Neuronal stem cell (in vitro differentiated cells): ENCODE measurements around the gene USP5.
"Not testable (repeated sequence)": the region's sequence is repeated elsewhere in the genome, so short reads cannot be mapped to it uniquely, and the experiment has no call there.

Source experiments
- DNase-seq: peaks from one replicate; pipeline ENCODE4 v3.0.0-alpha.2; 2013; ENCODE audit warnings: low spot score
- H2AFZ ChIP-seq: one replicate; pipeline ENCODE4 v1.6.1; 2013; ENCODE audit warnings: mild to moderate bottlenecking, low read length, inconsistent platforms
- H2AK5ac ChIP-seq: 2 replicates; pipeline ENCODE4 v1.6.1; 2013; ENCODE audit warnings: low read depth, mild to moderate bottlenecking, inconsistent platforms, low read length, moderate library complexity, mixed read lengths
- H2BK120ac ChIP-seq: 2 replicates; pipeline ENCODE4 v1.6.1; 2013; ENCODE audit warnings: low read depth, mild to moderate bottlenecking, inconsistent platforms, low read length, moderate library complexity, mixed read lengths
- H2BK12ac ChIP-seq: one replicate; pipeline ENCODE4 v1.6.1; 2013; ENCODE audit warnings: low read length, inconsistent platforms
- H2BK15ac ChIP-seq: 2 replicates; pipeline ENCODE4 v1.6.1; 2013; ENCODE audit warnings: mild to moderate bottlenecking, low read length, inconsistent platforms, mixed read lengths
- H2BK5ac ChIP-seq: one replicate; pipeline ENCODE4 v1.6.1; 2013; ENCODE audit warnings: inconsistent platforms, mild to moderate bottlenecking, low read length, moderate library complexity
- H3K14ac ChIP-seq: one replicate; pipeline ENCODE4 v1.6.1; 2013; ENCODE audit warnings: low read length, inconsistent platforms
- H3K18ac ChIP-seq: 2 replicates; pipeline ENCODE4 v1.6.1; 2013; ENCODE audit warnings: low read length, inconsistent platforms
- H3K23ac ChIP-seq: 2 replicates; pipeline ENCODE4 v1.6.1; 2013; ENCODE audit warnings: low read depth, mild to moderate bottlenecking, mixed read lengths, low read length, inconsistent platforms; ENCODE audit not compliant: poor library complexity
- H3K27ac ChIP-seq: replicated peaks from 3 replicates; pipeline ENCODE4 v1.5.1; 2013; ENCODE audit warnings: low read length, inconsistent platforms
- H3K27me3 ChIP-seq, 3 experiments: 2 replicates each; pipeline ENCODE4 v1.6.1; 2013; ENCODE audit warnings: low read length in 3 of 3, mild to moderate bottlenecking in 2 of 3, inconsistent platforms in 1 of 3, low read depth in 1 of 3, mixed read lengths in 1 of 3, moderate library complexity in 1 of 3; ENCODE audit not compliant: control insufficient read depth in 3 of 3, insufficient read depth in 3 of 3
- H3K36me3 ChIP-seq, 2 donors: replicated peaks in 1 of 2; 2 replicates each; pipeline ENCODE4 v1.6.1; 2013; ENCODE audit warnings: low read length in 2 of 2; ENCODE audit not compliant: control insufficient read depth in 2 of 2, insufficient read depth in 2 of 2
- H3K4ac ChIP-seq: 2 replicates; pipeline ENCODE4 v1.6.1; 2013; ENCODE audit warnings: inconsistent platforms, mild to moderate bottlenecking, low read length, moderate library complexity
- H3K4me1 ChIP-seq, 2 donors: 1 replicate in 1 of 2; 2 replicates in 1 of 2; pipeline ENCODE4 v1.6.1; 2013; ENCODE audit warnings: low read length in 2 of 2, low read depth in 1 of 2; ENCODE audit not compliant: control insufficient read depth in 2 of 2, insufficient read depth in 1 of 2
- H3K4me2 ChIP-seq: one replicate; pipeline ENCODE4 v1.6.1; 2013; ENCODE audit warnings: mild to moderate bottlenecking, low read length, inconsistent platforms; ENCODE audit not compliant: insufficient read depth, poor library complexity, severe bottlenecking
- H3K4me3 ChIP-seq, 2 donors: 2 replicates each; pipeline ENCODE4 v1.5.1; 2013; ENCODE audit warnings: low read length in 2 of 2, mild to moderate bottlenecking in 2 of 2, inconsistent platforms in 1 of 2, moderate library complexity in 1 of 2
- H3K79me1 ChIP-seq: one replicate; pipeline ENCODE4 v1.6.1; 2013; ENCODE audit warnings: low read depth, mild to moderate bottlenecking, inconsistent platforms, low read length, moderate library complexity
- H3K9ac ChIP-seq: one replicate; pipeline ENCODE4 v1.6.1; 2013; ENCODE audit warnings: mild to moderate bottlenecking, low read depth, low read length, inconsistent platforms; ENCODE audit not compliant: poor library complexity
- H3K9me3 ChIP-seq, 2 donors: replicated peaks in 1 of 2; 2 replicates each; pipeline versions ENCODE3 to v1.6.1; 2013; ENCODE audit warnings: low read length in 2 of 2, mild to moderate bottlenecking in 2 of 2, inconsistent platforms in 1 of 2, low read depth in 1 of 2, mixed read lengths in 1 of 2, moderate library complexity in 1 of 2; ENCODE audit not compliant: control insufficient read depth in 2 of 2, insufficient read depth in 1 of 2
- H4K8ac ChIP-seq: one replicate; pipeline ENCODE4 v1.6.1; 2013; ENCODE audit warnings: low read depth, mild to moderate bottlenecking, inconsistent platforms, low read length, moderate library complexity
- H4K91ac ChIP-seq: one replicate; pipeline ENCODE4 v1.6.1; 2013; ENCODE audit warnings: low read length, low read depth, mild to moderate bottlenecking, inconsistent platforms; ENCODE audit not compliant: poor library complexity
- WGBS, 2 donors: extraction: QIAGEN DNeasy Blood & Tissue Kit; methylation state at CpG; one replicate each; pipeline ENCODE4 v1.1.7; 2013; ENCODE audit warnings: missing lambda C conversion rate in 2 of 2, mixed read lengths in 1 of 2; ENCODE audit not compliant: insufficient read length in 2 of 2, insufficient replicate concordance in 1 of 2; ENCODE audit errors: extremely low coverage in 2 of 2; 5-methylcytosine and 5-hydroxymethylcytosine counted together

USP5 gene

DNA sequence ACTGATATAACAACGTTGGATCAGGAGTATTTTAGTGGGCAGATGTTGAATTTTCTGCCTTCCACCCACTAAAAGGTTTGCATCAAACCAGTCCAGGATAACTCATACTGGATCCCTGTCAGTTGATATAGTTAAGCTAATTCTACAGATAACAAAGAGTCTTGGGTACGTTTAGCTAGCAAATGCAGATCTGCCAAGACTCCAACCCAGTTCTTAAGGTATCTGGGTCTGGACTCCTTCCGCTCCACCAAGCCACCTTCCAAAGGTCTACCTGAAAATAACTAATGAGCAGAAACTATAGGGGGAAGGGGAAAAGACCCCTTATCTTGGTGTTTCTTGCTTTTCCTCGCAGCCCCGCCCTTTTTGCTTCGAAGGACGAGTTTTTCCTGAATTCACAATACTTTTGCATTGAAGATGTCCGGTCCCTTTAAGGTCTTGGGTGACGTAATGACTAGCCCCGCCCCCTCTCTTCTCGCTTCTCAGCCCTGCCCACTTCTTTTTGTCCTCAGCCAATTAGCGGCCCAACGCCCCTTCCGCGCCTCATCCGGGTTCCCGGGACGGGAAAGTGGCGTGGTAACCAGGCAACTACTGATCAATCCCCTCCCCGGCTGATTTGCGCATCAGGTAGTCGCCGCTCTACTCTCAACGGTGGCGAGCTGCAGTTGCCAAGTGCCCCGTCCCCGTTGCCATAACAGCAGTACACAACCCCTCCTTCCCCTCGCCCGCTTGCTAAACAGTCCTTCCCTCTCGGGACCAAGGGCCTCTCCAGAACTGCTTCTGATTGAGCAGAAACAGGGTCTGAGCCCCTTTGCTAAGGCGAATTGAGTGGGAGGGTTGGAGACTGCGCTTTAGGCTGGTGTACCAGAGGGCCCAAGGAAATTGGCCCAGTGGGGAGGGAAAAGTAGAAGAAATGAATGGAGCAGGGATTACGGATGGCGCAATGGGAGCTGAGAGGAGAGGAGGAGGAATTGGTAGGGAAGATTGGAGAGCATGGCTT is 52.6 kb downstream of the USP5 start, which contains the start of gene LRRC23:
LRRC23 (plus strand) TSS at position 543 of the 997 bp plus-strand sequence. CDS start 812 bp downstream, outside the sequence.
- Histone ChIP-seq H4K91ac (no peak within 1 kb of the TSS), H3K79me1 (peaks cover 1% of the 10 kb centered on the region), H2AFZ (peak within 1 kb of the TSS; percentile 93), H3K4me1 (peaks cover 10 to 15% of the 10 kb centered on the region in 2 donors), H3K9ac (peak within 1 kb of the TSS; percentile 75), H3K27me3 (no peaks in the 10 kb centered on the region), H3K18ac (peak within 1 kb of the TSS; percentile 86), H2BK120ac (no peak within 1 kb of the TSS), H2BK15ac (peak within 1 kb of the TSS; percentile 71), H3K4me3 (peak within 1 kb of the TSS; percentile 55 to 72), H3K27ac (peak within 1 kb of the TSS; percentile 93), H3K9me3 (no peaks in the 10 kb centered on the region), H4K8ac (no peak within 1 kb of the TSS), H3K36me3 (no peaks in the 10 kb centered on the region), H3K23ac (peak within 1 kb of the TSS; percentile 51), H3K4ac (peak within 1 kb of the TSS; percentile 79), H2BK12ac (peak within 1 kb of the TSS; percentile 47), H3K4me2 (peak within 1 kb of the TSS; percentile 88), H3K14ac (no peak within 1 kb of the TSS), H2BK5ac (peak within 1 kb of the TSS; percentile 88), H2AK5ac (no peak within 1 kb of the TSS)
- WGBS, 2 donors, result no CpG with 5 or more reads among the region's 34 CpGs
- DNase-seq, result peak; percentile 99

DNA sequence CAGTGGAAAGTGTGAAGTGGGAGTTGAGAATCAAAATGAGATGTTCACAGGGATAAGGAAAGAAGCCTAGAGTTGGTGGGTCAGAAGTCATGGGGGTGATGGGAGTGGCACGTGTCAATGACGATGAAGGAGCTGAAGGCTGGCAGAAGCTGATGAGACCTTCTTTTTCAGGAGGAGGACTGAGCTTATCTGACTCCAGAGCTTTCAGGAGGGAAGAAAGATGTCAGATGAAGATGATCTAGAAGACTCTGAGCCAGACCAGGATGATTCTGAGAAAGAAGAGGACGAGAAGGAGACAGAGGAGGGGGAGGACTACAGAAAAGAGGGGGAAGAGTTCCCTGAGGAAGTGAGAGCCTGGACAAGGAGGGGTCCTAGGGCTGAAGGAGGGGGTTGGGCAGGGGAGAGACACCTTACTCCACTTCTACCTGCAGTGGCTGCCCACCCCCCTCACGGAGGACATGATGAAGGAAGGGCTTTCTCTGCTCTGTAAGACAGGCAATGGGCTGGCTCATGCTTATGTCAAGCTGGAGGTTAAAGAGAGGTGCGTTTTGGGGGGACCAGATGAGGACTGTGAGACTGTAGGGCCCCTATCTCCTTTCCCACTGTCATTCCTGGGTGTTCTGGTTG is 53.6 kb downstream of the USP5 start:
- H3K9ac ChIP-seq, result peak overlapping the region; percentile 75
- no peak overlapping the region for H3K4ac ChIP-seq
- peak overlapping the region; percentile 86 for H3K18ac ChIP-seq
- no peak overlapping the region for H2AK5ac ChIP-seq
- H2BK120ac ChIP-seq, result no peak overlapping the region
- H4K8ac ChIP-seq, result no peak overlapping the region
- DNase-seq, result no peak
- no peak overlapping the region for H4K91ac ChIP-seq
- H2AFZ ChIP-seq, result peak overlapping the region; percentile 87
- H3K23ac ChIP-seq, result peak overlapping the region; percentile 29
- peak overlapping the region; percentile 88 for H3K4me2 ChIP-seq
- peak overlapping the region; percentile 71 for H2BK15ac ChIP-seq
- peak overlapping the region; percentile 55 to 72 for H3K4me3 ChIP-seq
- H3K27me3 ChIP-seq, result no peaks in the 10 kb centered on the region
- no peaks in the 10 kb centered on the region for H3K9me3 ChIP-seq
- no peaks in the 10 kb centered on the region for H3K36me3 ChIP-seq
- H3K27ac ChIP-seq, result peak overlapping the region; percentile 93
- no CpG with 5 or more reads among the region's 5 CpGs for WGBS, 2 donors
- no peak overlapping the region for H3K14ac ChIP-seq
- peaks cover 1% of the 10 kb centered on the region for H3K79me1 ChIP-seq
- peaks cover 10 to 13% of the 10 kb centered on the region in 2 donors for H3K4me1 ChIP-seq
- H2BK5ac ChIP-seq, result peak overlapping the region; percentile 88
- peak overlapping the region; percentile 47 for H2BK12ac ChIP-seq

DNA sequence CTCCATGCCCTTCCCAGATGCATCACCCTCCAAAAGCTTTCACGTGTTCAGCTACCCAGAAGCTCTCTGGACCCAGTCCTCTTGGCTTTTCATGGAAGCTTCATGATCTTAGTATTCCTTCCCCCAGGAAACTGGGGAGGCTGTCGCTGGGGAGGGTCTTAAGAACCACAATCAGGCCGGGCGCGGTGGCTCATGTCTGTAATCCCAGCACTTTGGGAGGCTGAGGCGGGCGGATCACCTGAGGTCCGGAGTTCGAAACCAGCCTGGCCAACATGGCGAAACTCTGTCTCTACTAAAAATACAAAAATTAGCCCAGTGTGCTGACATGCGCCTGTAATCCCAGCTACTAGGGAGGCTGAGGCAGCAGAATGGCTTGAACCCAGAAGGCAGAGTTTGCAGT is 56.2 kb downstream of the USP5 start:
- H2BK120ac ChIP-seq, H2AFZ ChIP-seq, H2AK5ac ChIP-seq, H3K27ac ChIP-seq, H3K27me3 ChIP-seq, H3K4me2 ChIP-seq, H3K36me3 ChIP-seq, H4K8ac ChIP-seq, H3K23ac ChIP-seq, H2BK5ac ChIP-seq, H4K91ac ChIP-seq, H2BK12ac ChIP-seq, DNase-seq, H2BK15ac ChIP-seq, H3K14ac ChIP-seq, H3K18ac ChIP-seq, H3K79me1 ChIP-seq, H3K4ac ChIP-seq, H3K4me3 ChIP-seq, H3K9ac ChIP-seq, H3K9me3 ChIP-seq: not testable (repeated sequence)
- H3K4me1 ChIP-seq, result peaks cover 10 to 18% of the 10 kb centered on the region in 2 donors
- WGBS, 2 donors, result no CpG with 5 or more reads among the region's 11 CpGs
